ENCODE measurements around the gene PARD3B. TPM values are rescaled to one million over a fixed set of nuclear protein-coding genes. Genes with fewer than 3 reads are reported as not detected.

Gene PARD3B
- total RNA-seq, 1 experiment from 2014 or later = 3.6 TPM

DNA sequence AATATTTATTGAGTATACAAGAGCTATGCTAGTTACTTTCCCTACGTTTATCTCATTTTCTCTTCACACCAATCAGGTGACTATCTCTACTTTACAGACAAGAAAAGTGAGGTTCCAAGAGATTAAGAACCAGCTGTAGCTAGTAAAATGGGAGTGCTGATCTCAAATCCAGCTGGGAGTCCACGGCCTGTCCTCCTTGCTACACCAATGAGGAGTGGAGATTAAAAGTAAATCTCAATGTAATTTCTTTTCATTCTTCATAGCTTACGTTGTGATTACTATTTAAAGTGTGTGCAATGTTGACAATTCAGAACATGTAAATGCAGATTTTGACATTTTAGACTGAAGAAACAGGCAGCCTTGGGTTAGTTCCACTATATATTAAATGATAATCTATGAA, 1083.1 kb downstream of the PARD3B start:
- no peak for DNase-seq (ENCODE audit: low read depth, low spot score)
- H3K27me3 ChIP-seq (ENCODE audit: control insufficient read depth, insufficient read depth, low read length) = no peaks in the 10 kb centered on the region

DNA sequence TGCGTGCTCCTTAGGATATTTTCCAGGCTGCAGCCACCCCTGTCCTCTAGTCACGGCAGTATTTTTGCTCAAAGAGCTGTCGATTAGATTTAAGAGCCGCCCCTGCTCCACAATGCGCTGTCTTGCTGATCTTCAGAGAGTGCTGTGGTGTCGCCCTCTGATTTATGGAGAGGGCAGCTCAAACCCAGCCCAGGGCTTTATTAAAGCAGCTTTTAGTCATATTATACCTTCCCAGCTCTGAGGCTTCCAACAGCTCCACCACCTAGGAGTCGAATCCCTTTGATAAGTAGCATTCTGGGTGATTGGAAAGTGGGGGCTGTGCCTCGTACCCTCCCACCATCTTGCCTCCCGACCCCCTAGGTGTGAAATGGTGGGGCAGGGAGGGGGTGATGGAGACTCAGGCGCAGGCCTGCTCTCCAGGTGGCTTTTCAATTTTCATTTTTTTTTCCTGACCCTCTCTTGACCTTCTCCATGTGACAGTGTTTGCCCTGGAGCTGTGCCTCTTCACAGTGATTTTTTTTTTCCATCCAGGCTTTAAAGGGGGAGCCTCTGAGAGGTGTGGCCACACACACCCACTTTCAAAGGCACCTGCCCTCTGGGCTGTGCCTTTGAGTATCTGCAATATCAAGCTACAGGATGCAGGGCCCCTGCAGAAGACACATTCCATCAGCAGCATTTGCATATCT, 1084.0 kb downstream of the PARD3B start:
- no peak for TF ChIP-seq REST (IDR thresholded peaks at IDR 0.05; ENCODE audit: insufficient read depth in 1 of 2, low read depth in 2 of 2, low read length in 1 of 2)
- no peak for TF ChIP-seq POLR2AphosphoS5 (IDR thresholded peaks at IDR 0.05; ENCODE audit: low read depth, low read length)
- TF ChIP-seq TCF7L2 (IDR thresholded peaks at IDR 0.05; ENCODE audit: low read depth, low read length) = no peak
- TF ChIP-seq, protein P1, sequence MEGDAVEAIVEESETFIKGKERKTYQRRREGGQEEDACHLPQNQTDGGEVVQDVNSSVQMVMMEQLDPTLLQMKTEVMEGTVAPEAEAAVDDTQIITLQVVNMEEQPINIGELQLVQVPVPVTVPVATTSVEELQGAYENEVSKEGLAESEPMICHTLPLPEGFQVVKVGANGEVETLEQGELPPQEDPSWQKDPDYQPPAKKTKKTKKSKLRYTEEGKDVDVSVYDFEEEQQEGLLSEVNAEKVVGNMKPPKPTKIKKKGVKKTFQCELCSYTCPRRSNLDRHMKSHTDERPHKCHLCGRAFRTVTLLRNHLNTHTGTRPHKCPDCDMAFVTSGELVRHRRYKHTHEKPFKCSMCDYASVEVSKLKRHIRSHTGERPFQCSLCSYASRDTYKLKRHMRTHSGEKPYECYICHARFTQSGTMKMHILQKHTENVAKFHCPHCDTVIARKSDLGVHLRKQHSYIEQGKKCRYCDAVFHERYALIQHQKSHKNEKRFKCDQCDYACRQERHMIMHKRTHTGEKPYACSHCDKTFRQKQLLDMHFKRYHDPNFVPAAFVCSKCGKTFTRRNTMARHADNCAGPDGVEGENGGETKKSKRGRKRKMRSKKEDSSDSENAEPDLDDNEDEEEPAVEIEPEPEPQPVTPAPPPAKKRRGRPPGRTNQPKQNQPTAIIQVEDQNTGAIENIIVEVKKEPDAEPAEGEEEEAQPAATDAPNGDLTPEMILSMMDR (IDR thresholded peaks at IDR 0.05) = no peak
- no peak for TF ChIP-seq SIN3A (IDR thresholded peaks at IDR 0.05; ENCODE audit: borderline replicate concordance, insufficient read depth, low read depth, low read length)
- intact Hi-C loops (cut with micrococcal nuclease; ENCODE audit: unreplicated experiment) = no loop called here
- ATAC-seq (no peak), DNase-seq (ENCODE audit: low read depth, low spot score) (no peak)
- no peaks in the 10 kb centered on the region for H3K27me3 ChIP-seq (ENCODE audit: control insufficient read depth, insufficient read depth, low read length)
- in situ Hi-C loops (cut with HindIII; ENCODE audit: low pct_unique_long_range_greater_than_20kb, low sequenced_read_pairs) = no loop called here
- BruUV-seq (replicated peaks) = no TSS peak
- ChIA-PET CTCF (interaction anchor here (0.6 kb wide), 1 partner anchor 22 kb away, joined by 5 read pairs; no protein-coding TSS in a partner anchor), POLR2A (interaction anchor here (0.5 kb wide), 1 partner anchor 23 kb away, joined by 7 read pairs; no protein-coding TSS in a partner anchor)
- H3K4me3 ChIP-seq (ENCODE audit: low read depth in 2 of 2, low read length in 2 of 2) = no peak overlapping the region
- H3K36me3 ChIP-seq (ENCODE audit: control insufficient read depth, insufficient read depth, low read length) = no peaks in the 10 kb centered on the region
- H3K4me1 ChIP-seq (ENCODE audit: control insufficient read depth, insufficient read depth, low read length) = no peaks in the 10 kb centered on the region
- no peak overlapping the region for H3K27ac ChIP-seq (ENCODE audit: low read length)
- no peaks in the 10 kb centered on the region for H3K9me3 ChIP-seq (ENCODE audit: control insufficient read depth, insufficient read depth, low read depth, low read length)

More for the DNA sequence above, 1083.1 kb downstream of the PARD3B start:
- Histone ChIP-seq H3K9me3 (ENCODE audit: control insufficient read depth, insufficient read depth, low read depth, low read length) (no peaks in the 10 kb centered on the region), H3K4me1 (ENCODE audit: control insufficient read depth, insufficient read depth, low read length) (no peaks in the 10 kb centered on the region), H3K4me3 (ENCODE audit: low read depth in 2 of 2, low read length in 2 of 2) (no peak overlapping the region), H3K36me3 (ENCODE audit: control insufficient read depth, insufficient read depth, low read length) (no peaks in the 10 kb centered on the region), H3K27ac (ENCODE audit: low read length) (no peak overlapping the region)
- in situ Hi-C loops (cut with HindIII; ENCODE audit: low pct_unique_long_range_greater_than_20kb, low sequenced_read_pairs) = no loop called here
- ATAC-seq = no peak
- ChIA-PET POLR2A (interaction anchor here (0.5 kb wide), 1 partner anchor 23 kb away, joined by 7 read pairs; no protein-coding TSS in a partner anchor), CTCF (no interaction called here)
- TF ChIP-seq REST (IDR thresholded peaks at IDR 0.05; ENCODE audit: insufficient read depth in 1 of 2, low read depth in 2 of 2, low read length in 1 of 2) (no peak), SIN3A (IDR thresholded peaks at IDR 0.05; ENCODE audit: borderline replicate concordance, insufficient read depth, low read depth, low read length) (no peak), TCF7L2 (IDR thresholded peaks at IDR 0.05; ENCODE audit: low read depth, low read length) (no peak), POLR2AphosphoS5 (IDR thresholded peaks at IDR 0.05; ENCODE audit: low read depth, low read length) (no peak)
- TF ChIP-seq, protein P1 (IDR thresholded peaks at IDR 0.05) = no peak
- no TSS peak for BruUV-seq (replicated peaks)
- intact Hi-C loops (cut with micrococcal nuclease; ENCODE audit: unreplicated experiment) = no loop called here

All from Panc1 (cell line).